ENCODE results near the gene UPK3B.
"Not testable (repeated sequence)": the region's sequence is repeated elsewhere in the genome, so short reads cannot be mapped to it uniquely, and the experiment has no call there.

DNA sequence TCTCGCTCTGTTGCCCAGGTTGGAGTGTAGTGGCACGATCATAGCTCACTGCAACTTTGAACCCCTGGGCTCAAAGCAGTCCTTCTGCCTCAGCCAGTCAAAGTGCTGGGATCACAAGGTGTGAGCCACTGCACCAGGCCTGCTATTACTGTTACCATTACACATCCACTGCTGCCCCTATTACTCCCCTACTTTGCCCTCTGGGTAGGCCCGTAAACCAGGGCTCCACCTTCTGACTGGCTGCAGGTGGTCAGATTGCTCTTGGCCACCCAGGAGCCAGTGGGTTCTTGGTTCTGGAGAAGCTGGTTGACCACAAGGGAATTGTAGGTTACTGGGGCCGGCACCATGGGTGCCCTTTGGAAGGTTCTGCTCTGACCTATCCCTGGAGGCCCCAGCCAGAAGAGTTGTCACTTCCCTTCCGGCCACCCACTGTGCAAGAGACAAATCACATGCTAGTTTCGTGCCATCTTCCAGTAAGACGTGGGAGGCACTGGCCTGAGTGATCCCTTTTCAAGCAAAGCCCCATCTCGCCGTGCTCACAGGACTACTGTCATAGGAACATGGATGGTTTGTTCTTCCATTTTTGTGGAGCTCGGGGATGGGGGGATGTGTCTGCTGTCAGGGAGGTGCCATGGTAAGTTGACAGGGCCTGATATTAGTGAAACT lies 38.7 kb upstream of the UPK3B start:
- TF ChIP-seq CTCF (IDR thresholded peaks at IDR 0.05; ENCODE audit: insufficient read depth, low read depth, low read length); EZH2 (IDR thresholded peaks at IDR 0.05; ENCODE audit: insufficient read depth, low read length): not testable (repeated sequence)

All from astrocyte (in vitro differentiated cells and primary cell).